ENCODE data around the gene TFF2. TPM values are rescaled to one million over a fixed set of nuclear protein-coding genes. Genes with fewer than 3 reads are reported as not detected.

TFF2 gene
- polyA plus RNA-seq, 3 donors: not detected

- Histone ChIP-seq H3K36me3 (replicated peaks in 1 of 2; ENCODE audit: control insufficient read depth in 1 of 2, insufficient read depth in 2 of 2, low read length in 2 of 2) (no peaks in the 10 kb centered on the region), H3K27ac (ENCODE audit: low read depth in 1 of 2, low read length in 2 of 2) (no peak overlapping the region), H3K9me3 (replicated peaks in 1 of 2; ENCODE audit: control insufficient read depth in 1 of 2, insufficient read depth in 1 of 2, low read length in 2 of 2) (no peaks in the 10 kb centered on the region), H3K4me3 (replicated peaks in 1 of 3; ENCODE audit: low read depth in 2 of 3, low read length in 3 of 3) (no peak overlapping the region), H3K27me3 (ENCODE audit: control insufficient read depth in 2 of 2, insufficient read depth in 2 of 2, low read length in 2 of 2) (no peaks in the 10 kb centered on the region), H3K4me1 (ENCODE audit: control insufficient read depth in 1 of 2, insufficient read depth in 2 of 2, low read length in 2 of 2) (peaks cover 24% of the 10 kb centered on the region in 2 donors), H4K20me1 (ENCODE audit: insufficient read depth, low read length) (no peaks in the 10 kb centered on the region), H3K79me2 (ENCODE audit: insufficient read depth, low read length) (no peaks in the 10 kb centered on the region), H3K9ac (ENCODE audit: insufficient read depth, low read length, poor library complexity, severe bottlenecking) (no peak overlapping the region), H3K4me2 (replicated peaks; ENCODE audit: extremely low read depth, low read length, poor library complexity, severe bottlenecking) (no peak overlapping the region), H2AFZ (ENCODE audit: insufficient read depth, low read depth, low read length, poor library complexity, severe bottlenecking) (no peak overlapping the region)
- no peak for DNase-seq
- Mint-ChIP-seq H3K27me3 (ENCODE audit: low read depth in 3 of 3) (peaks cover 0 to 3% (median 1%) of the 10 kb centered on the region in 3 donors), H3K4me3 (no peak overlapping the region), H3K9me3 (no peaks in the 10 kb centered on the region), H3K36me3 (no peaks in the 10 kb centered on the region), H3K4me1 (peaks cover 21% of the 10 kb centered on the region), H3K27ac (no peak overlapping the region)
- no peak for TF ChIP-seq CTCF (IDR thresholded peaks at IDR 0.05)
- 94% methylated on average over 14 of the region's 16 CpGs for WGBS (ENCODE audit: insufficient coverage)
- intact Hi-C loops (cut with micrococcal nuclease): no loop called here
Observed at GRCh38 chr21:42312626-42313104, 38.1 kb downstream of the TFF2 start.

GRCh38 chr21:42311816-42312625, 38.8 kb downstream of the TFF2 start:
- Histone ChIP-seq H4K20me1 (ENCODE audit: insufficient read depth, low read length) (no peaks in the 10 kb centered on the region), H3K4me3 (replicated peaks in 1 of 3; ENCODE audit: low read depth in 2 of 3, low read length in 3 of 3) (no peak overlapping the region), H3K9ac (ENCODE audit: insufficient read depth, low read length, poor library complexity, severe bottlenecking) (no peak overlapping the region), H3K36me3 (replicated peaks in 1 of 2; ENCODE audit: control insufficient read depth in 1 of 2, insufficient read depth in 2 of 2, low read length in 2 of 2) (no peaks in the 10 kb centered on the region), H3K4me2 (replicated peaks; ENCODE audit: extremely low read depth, low read length, poor library complexity, severe bottlenecking) (no peak overlapping the region), H3K27ac (ENCODE audit: low read depth in 1 of 2, low read length in 2 of 2) (no peak overlapping the region), H2AFZ (ENCODE audit: insufficient read depth, low read depth, low read length, poor library complexity, severe bottlenecking) (no peak overlapping the region), H3K27me3 (ENCODE audit: control insufficient read depth in 2 of 2, insufficient read depth in 2 of 2, low read length in 2 of 2) (no peaks in the 10 kb centered on the region), H3K4me1 (ENCODE audit: control insufficient read depth in 1 of 2, insufficient read depth in 2 of 2, low read length in 2 of 2) (peaks cover 24% of the 10 kb centered on the region in 2 donors), H3K79me2 (ENCODE audit: insufficient read depth, low read length) (no peaks in the 10 kb centered on the region), H3K9me3 (replicated peaks in 1 of 2; ENCODE audit: control insufficient read depth in 1 of 2, insufficient read depth in 1 of 2, low read length in 2 of 2) (no peaks in the 10 kb centered on the region)
- 94% methylated on average over 17 of the region's 21 CpGs for WGBS (ENCODE audit: insufficient coverage)
- no peaks in the 10 kb centered on the region for H3K36me3 Mint-ChIP-seq
- H3K4me1 Mint-ChIP-seq: peaks cover 25% of the 10 kb centered on the region
- intact Hi-C loops (cut with micrococcal nuclease): no loop called here
- no peak for DNase-seq
- no peak overlapping the region for H3K4me3 Mint-ChIP-seq
- H3K27me3 Mint-ChIP-seq (ENCODE audit: low read depth in 3 of 3): peaks cover 1 to 3% (median 1%) of the 10 kb centered on the region in 3 donors
- no peak overlapping the region for H3K27ac Mint-ChIP-seq
- H3K9me3 Mint-ChIP-seq: no peaks in the 10 kb centered on the region
- no peak for TF ChIP-seq CTCF (IDR thresholded peaks at IDR 0.05)

Data from CD14-positive monocyte (primary cell).